GM18498 (cell line): ENCODE measurements around the gene CDKL1.
"Not testable (repeated sequence)": the region's sequence is repeated elsewhere in the genome, so short reads cannot be mapped to it uniquely, and the experiment has no call there.

Experiments used
- ATAC-seq: cut with Tn5 transposase; IDR thresholded peaks from one replicate; pipeline ENCODE4 v1.9.1; 2021; ENCODE audit warnings: mild to moderate bottlenecking, moderate library complexity; ENCODE audit not compliant: unreplicated experiment

Gene CDKL1

GRCh38 chr14:50359631-50360030, 37.0 kb downstream of the CDKL1 start:
- ATAC-seq = no peak

GRCh38 chr14:50357753-50358395, 38.8 kb downstream of the CDKL1 start:
- ATAC-seq = no peak

GRCh38 chr14:50357124-50357523, 39.6 kb downstream of the CDKL1 start:
- no peak for ATAC-seq

- ATAC-seq = not testable (repeated sequence)
Measured at GRCh38 chr14:50356283-50356682, 40.4 kb downstream of the CDKL1 start.

GRCh38 chr14:50355692-50356091, 41.0 kb downstream of the CDKL1 start:
- no peak for ATAC-seq

GRCh38 chr14:50354527-50354926, 42.2 kb downstream of the CDKL1 start:
- no peak for ATAC-seq

- ATAC-seq = no peak
Measured at GRCh38 chr14:50353126-50353525, 43.6 kb downstream of the CDKL1 start.

- ATAC-seq = no peak
Measured at GRCh38 chr14:50352584-50352983, 44.1 kb downstream of the CDKL1 start.

GRCh38 chr14:50350975-50351374, 45.7 kb downstream of the CDKL1 start:
- no peak for ATAC-seq

GRCh38 chr14:50348933-50349332, 47.7 kb downstream of the CDKL1 start:
- no peak for ATAC-seq

GRCh38 chr14:50347521-50347920, 49.2 kb downstream of the CDKL1 start:
- ATAC-seq = no peak

GRCh38 chr14:50345846-50346422, 50.7 kb downstream of the CDKL1 start:
- ATAC-seq = no peak

- ATAC-seq = no peak
Measured at GRCh38 chr14:50344876-50345563, 51.7 kb downstream of the CDKL1 start.

GRCh38 chr14:50344116-50344775, 52.4 kb downstream of the CDKL1 start:
- ATAC-seq = peak; percentile 83

GRCh38 chr14:50343434-50343833, 53.2 kb downstream of the CDKL1 start:
- no peak for ATAC-seq

- no peak for ATAC-seq
Measured at GRCh38 chr14:50342221-50343078, 54.2 kb downstream of the CDKL1 start.

- no peak for ATAC-seq
Measured at GRCh38 chr14:50340963-50341362, 55.7 kb downstream of the CDKL1 start.

- ATAC-seq = no peak
Measured at GRCh38 chr14:50340045-50340444, 56.6 kb downstream of the CDKL1 start.

GRCh38 chr14:50339178-50339804, 57.4 kb downstream of the CDKL1 start:
- ATAC-seq = no peak

GRCh38 chr14:50338587-50338986, 58.1 kb downstream of the CDKL1 start:
- ATAC-seq = no peak
